Vagina (tissue), 2 donors: Measurements from ENCODE around the gene INTS2. TPM values are rescaled to one million over a fixed set of nuclear protein-coding genes. Genes with fewer than 3 reads are reported as not detected.
"Not testable (repeated sequence)": the region's sequence is repeated elsewhere in the genome, so short reads cannot be mapped to it uniquely, and the experiment has no call there.

ENCODE experiments used
- DNase-seq, 2 donors: peaks; one replicate each; pipeline ENCODE4 v3.0.0-alpha.2; 2017; ENCODE audit errors: extremely low spot score in 2 of 2
- H3K27ac ChIP-seq: fragments of 200-600 bp; sonication (generic); one replicate; pipeline ENCODE4 v1.5.1; 2019
- H3K27me3 ChIP-seq: fragments of 200-600 bp; sonication (generic); one replicate; pipeline ENCODE4 v1.5.1; 2019
- H3K36me3 ChIP-seq, 2 donors: fragments of 200-600 bp; sonication (generic); one replicate each; pipeline ENCODE4 v1.5.1; 2017 to 2019
- H3K4me1 ChIP-seq: fragments of 200-600 bp; sonication (generic); one replicate; pipeline ENCODE4 v1.5.1; 2019
- H3K4me3 ChIP-seq, 2 donors: fragments of 200-600 bp; sonication (generic); 1 replicate in 1 of 2; 2 replicates in 1 of 2; pipeline ENCODE4 v1.5.1; 2016 to 2019
- H3K9me3 ChIP-seq: fragments of 200-600 bp; sonication (generic); one replicate; pipeline ENCODE4 v1.5.1; 2019
- CTCF ChIP-seq, 3 experiments: fragments of 450-650 bp in 2 of 3; fragments of 200-600 bp in 1 of 3; sonication (generic) in 1 of 3; IDR thresholded peaks; one replicate each; pipeline ENCODE4 v1.5.1; 2017 to 2019; ENCODE audit warnings: antibody characterized with exemption in 3 of 3, mild to moderate bottlenecking in 2 of 3, moderate library complexity in 2 of 3
- POLR2A ChIP-seq, 2 donors: fragments of 450-650 bp; IDR thresholded peaks; one replicate each; pipeline ENCODE4 v1.6.1; 2017; ENCODE audit warnings: antibody characterized with exemption in 2 of 2, mild to moderate bottlenecking in 2 of 2, moderate library complexity in 2 of 2
- POLR2AphosphoS5 ChIP-seq, 2 donors: sonication (generic); formaldehyde crosslinking; IDR thresholded peaks; one replicate each; pipeline ENCODE4 v1.9.0; 2017; ENCODE audit warnings: antibody characterized with exemption in 2 of 2, mild to moderate bottlenecking in 2 of 2, low read depth in 1 of 2; ENCODE audit not compliant: insufficient read depth in 1 of 2
- intact Hi-C: fragments of 100-400 bp; cut with DNase I; formaldehyde crosslinking; loops from one replicate; pipeline ENCODE4 v1.15.1; 2023
- total RNA-seq: library from RNA; depleted of rRNA; stranded (reverse); fragments of >200 nt; gene quantifications from one replicate; pipeline ENCODE4 v1.2.3, GENCODE V29; 2016

The INTS2 gene
- total RNA-seq, 1 donor from 2014 or later: 12.8 TPM

- H3K27ac ChIP-seq: no peak overlapping the region
- no peaks in the 10 kb centered on the region for H3K4me1 ChIP-seq
- no peaks in the 10 kb centered on the region for H3K9me3 ChIP-seq
- no peak overlapping the region for H3K4me3 ChIP-seq
- TF ChIP-seq POLR2AphosphoS5 (IDR thresholded peaks at IDR 0.05; ENCODE audit: insufficient read depth in 1 of 2, low read depth in 1 of 2): no peak
- no peak for TF ChIP-seq CTCF (IDR thresholded peaks at IDR 0.05)
- no peak for TF ChIP-seq POLR2A (IDR thresholded peaks at IDR 0.05)
- no peak for DNase-seq
- H3K27me3 ChIP-seq: no peaks in the 10 kb centered on the region
- intact Hi-C loops: no loop called here
- H3K36me3 ChIP-seq: no peaks in the 10 kb centered on the region
These were observed 102.2 kb downstream of the INTS2 start for GRCh38 chr17:61825448-61826137.

GRCh38 chr17:61822326-61823285, 105.2 kb downstream of the INTS2 start:
- Histone ChIP-seq H3K27ac (no peak overlapping the region), H3K27me3 (no peaks in the 10 kb centered on the region), H3K9me3 (no peaks in the 10 kb centered on the region), H3K4me3 (no peak overlapping the region), H3K36me3 (no peaks in the 10 kb centered on the region), H3K4me1 (no peaks in the 10 kb centered on the region)
- no peak for DNase-seq
- intact Hi-C loops: no loop called here
- TF ChIP-seq POLR2A (IDR thresholded peaks at IDR 0.05): no peak
- TF ChIP-seq POLR2AphosphoS5 (IDR thresholded peaks at IDR 0.05; ENCODE audit: insufficient read depth in 1 of 2, low read depth in 1 of 2): no peak
- TF ChIP-seq CTCF (IDR thresholded peaks at IDR 0.05): no peak

GRCh38 chr17:61821655-61822054, 106.1 kb downstream of the INTS2 start:
- no peak overlapping the region for H3K4me3 ChIP-seq
- H3K27ac ChIP-seq: no peak overlapping the region
- no peaks in the 10 kb centered on the region for H3K4me1 ChIP-seq
- intact Hi-C loops: no loop called here
- no peak for DNase-seq
- H3K36me3 ChIP-seq: no peaks in the 10 kb centered on the region
- no peaks in the 10 kb centered on the region for H3K27me3 ChIP-seq
- H3K9me3 ChIP-seq: no peaks in the 10 kb centered on the region
- TF ChIP-seq POLR2AphosphoS5 (IDR thresholded peaks at IDR 0.05; ENCODE audit: insufficient read depth in 1 of 2, low read depth in 1 of 2) (no peak), POLR2A (IDR thresholded peaks at IDR 0.05) (no peak), CTCF (IDR thresholded peaks at IDR 0.05) (no peak)

GRCh38 chr17:61819265-61819664, 108.5 kb downstream of the INTS2 start:
- H3K4me1 ChIP-seq, H3K27me3 ChIP-seq, H3K36me3 ChIP-seq, H3K27ac ChIP-seq, intact Hi-C loops, H3K9me3 ChIP-seq, H3K4me3 ChIP-seq, DNase-seq: not testable (repeated sequence)

- Histone ChIP-seq H3K27me3 (no peaks in the 10 kb centered on the region), H3K27ac (no peak overlapping the region), H3K4me3 (no peak overlapping the region), H3K4me1 (no peaks in the 10 kb centered on the region), H3K36me3 (no peaks in the 10 kb centered on the region), H3K9me3 (no peaks in the 10 kb centered on the region)
- intact Hi-C loops: no loop called here
- TF ChIP-seq CTCF (IDR thresholded peaks at IDR 0.05) (no peak), POLR2A (IDR thresholded peaks at IDR 0.05) (no peak), POLR2AphosphoS5 (IDR thresholded peaks at IDR 0.05; ENCODE audit: insufficient read depth in 1 of 2, low read depth in 1 of 2) (no peak)
- DNase-seq: no peak
These were observed 109.6 kb downstream of the INTS2 start for GRCh38 chr17:61818225-61818624.
